ENCODE measurements around the gene CTNNAL1. TPM values are rescaled to one million over a fixed set of nuclear protein-coding genes. Genes with fewer than 3 reads are reported as not detected.

Gene CTNNAL1
- total and polyA plus RNA-seq, 2 of the 8 experiments (the other 6 are each of a cell fraction or from before 2014, with no cell fraction given), result 23.2 to 66.1 TPM

GRCh38 chr9:108972626-108973209 lies 40.6 kb downstream of the CTNNAL1 start (continued):
- no peak for TF ChIP-seq ASH2L (IDR thresholded peaks at IDR 0.05; ENCODE audit: low read length)
- TF ChIP-seq MAFK (IDR thresholded peaks at IDR 0.05; ENCODE audit: low read depth, low read length), result no peak
- TF ChIP-seq SIN3A (conservative IDR thresholded peaks at IDR 0.05 in 1 of 2, IDR thresholded peaks at IDR 0.05 in 1 of 2; ENCODE audit: low read depth in 1 of 2, low read length in 2 of 2), result no peak
- TF ChIP-seq YY1 (IDR thresholded peaks at IDR 0.05; ENCODE audit: low read depth, low read length), result no peak
- no peak for TF ChIP-seq KDM5A (IDR thresholded peaks at IDR 0.05; ENCODE audit: low read length)
